DND-41 (cell line): ENCODE results near the gene MAFG.

ENCODE experiments used
- EZH2 ChIP-seq: IDR thresholded peaks from 3 replicates; pipeline ENCODE4 v1.6.1; 2012; ENCODE audit warnings: borderline replicate concordance, low read depth, mild to moderate bottlenecking, moderate library complexity, low read length, inconsistent platforms; ENCODE audit not compliant: severe bottlenecking
- TF ChIP-seq, protein P1 (sequence below): IDR thresholded peaks from 2 replicates; pipeline ENCODE4 v1.5.1; 2012; ENCODE audit warnings: borderline replicate concordance, low read length, moderate library complexity, mild to moderate bottlenecking; ENCODE audit not compliant: poor library complexity, severe bottlenecking; ENCODE audit errors: extremely low read depth

DNA sequence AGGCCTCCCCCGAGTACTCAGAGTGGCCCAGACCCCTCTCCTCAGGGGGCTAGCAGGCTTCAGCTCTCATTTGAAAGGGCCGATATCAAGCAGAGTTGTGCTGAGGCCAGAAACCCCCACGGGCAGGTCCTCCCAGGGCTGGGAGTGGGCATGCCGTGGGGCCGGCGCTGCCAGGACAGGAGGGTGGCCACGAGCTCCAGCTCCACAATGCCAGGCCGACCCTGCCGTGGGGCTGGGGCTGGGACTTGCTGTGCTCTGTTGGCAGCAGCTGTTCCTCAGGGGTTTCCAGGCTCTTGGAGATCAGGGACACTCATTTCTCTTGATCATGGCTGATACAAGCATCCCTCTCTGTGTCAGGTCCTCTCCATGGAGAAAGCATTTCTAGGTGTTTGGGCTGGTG, 28.6 kb downstream of the MAFG start:
- TF ChIP-seq, protein P1, sequence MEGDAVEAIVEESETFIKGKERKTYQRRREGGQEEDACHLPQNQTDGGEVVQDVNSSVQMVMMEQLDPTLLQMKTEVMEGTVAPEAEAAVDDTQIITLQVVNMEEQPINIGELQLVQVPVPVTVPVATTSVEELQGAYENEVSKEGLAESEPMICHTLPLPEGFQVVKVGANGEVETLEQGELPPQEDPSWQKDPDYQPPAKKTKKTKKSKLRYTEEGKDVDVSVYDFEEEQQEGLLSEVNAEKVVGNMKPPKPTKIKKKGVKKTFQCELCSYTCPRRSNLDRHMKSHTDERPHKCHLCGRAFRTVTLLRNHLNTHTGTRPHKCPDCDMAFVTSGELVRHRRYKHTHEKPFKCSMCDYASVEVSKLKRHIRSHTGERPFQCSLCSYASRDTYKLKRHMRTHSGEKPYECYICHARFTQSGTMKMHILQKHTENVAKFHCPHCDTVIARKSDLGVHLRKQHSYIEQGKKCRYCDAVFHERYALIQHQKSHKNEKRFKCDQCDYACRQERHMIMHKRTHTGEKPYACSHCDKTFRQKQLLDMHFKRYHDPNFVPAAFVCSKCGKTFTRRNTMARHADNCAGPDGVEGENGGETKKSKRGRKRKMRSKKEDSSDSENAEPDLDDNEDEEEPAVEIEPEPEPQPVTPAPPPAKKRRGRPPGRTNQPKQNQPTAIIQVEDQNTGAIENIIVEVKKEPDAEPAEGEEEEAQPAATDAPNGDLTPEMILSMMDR = no peak
- TF ChIP-seq EZH2 = no peak
